HG03280 (cell line): Measurements from ENCODE around the gene COL23A1.

Experiments used
- ATAC-seq: cut with Tn5 transposase; IDR thresholded peaks from one replicate; pipeline ENCODE4 v1.9.1; 2021; ENCODE audit warnings: mild to moderate bottlenecking, moderate library complexity; ENCODE audit not compliant: unreplicated experiment

COL23A1 gene

DNA sequence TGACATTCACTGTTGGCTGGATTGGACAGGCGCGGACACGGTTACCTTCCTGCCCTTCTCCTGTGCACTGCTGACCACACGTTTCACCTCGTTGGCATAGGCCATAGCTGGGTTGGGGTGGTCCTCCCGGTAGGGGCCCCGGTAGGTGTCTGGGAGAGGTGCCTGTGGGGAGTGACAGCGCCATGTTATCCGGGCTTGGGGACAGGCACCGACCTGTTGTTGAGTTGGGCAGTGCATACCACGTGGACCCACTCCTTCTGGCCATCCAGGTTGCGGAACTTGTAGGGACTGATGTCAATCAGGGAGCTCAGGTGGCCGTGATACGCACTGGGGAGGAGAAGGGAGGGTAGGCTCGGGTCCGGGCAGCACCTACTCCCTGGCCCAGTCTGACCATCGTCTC lies 365.8 kb downstream of the COL23A1 start:
- no peak for ATAC-seq

DNA sequence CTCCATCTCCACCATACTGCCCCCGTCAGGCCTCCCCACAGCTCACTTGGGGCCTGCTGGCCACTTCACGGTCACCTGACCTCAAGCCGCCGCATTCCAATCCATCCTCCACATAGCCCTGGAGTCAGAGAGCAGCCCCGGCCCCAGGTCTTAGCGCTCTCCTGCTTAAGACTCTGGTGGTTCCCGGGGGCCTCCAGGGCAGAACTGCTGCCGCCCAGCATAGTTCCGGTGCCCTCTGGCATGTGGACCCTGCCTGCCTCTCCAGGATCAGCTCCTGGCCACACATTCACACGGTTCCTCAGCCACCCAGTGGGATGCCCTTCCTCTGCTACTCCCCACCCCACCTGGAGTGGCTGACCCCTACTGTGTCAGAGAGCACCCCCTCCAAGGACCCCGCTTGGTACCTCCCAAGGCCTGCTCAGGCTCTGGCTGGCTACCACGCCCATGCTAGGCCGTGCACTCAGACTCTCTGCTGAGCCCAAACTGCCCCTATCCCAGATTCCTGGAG lies 366.3 kb downstream of the COL23A1 start:
- ATAC-seq, result no peak

DNA sequence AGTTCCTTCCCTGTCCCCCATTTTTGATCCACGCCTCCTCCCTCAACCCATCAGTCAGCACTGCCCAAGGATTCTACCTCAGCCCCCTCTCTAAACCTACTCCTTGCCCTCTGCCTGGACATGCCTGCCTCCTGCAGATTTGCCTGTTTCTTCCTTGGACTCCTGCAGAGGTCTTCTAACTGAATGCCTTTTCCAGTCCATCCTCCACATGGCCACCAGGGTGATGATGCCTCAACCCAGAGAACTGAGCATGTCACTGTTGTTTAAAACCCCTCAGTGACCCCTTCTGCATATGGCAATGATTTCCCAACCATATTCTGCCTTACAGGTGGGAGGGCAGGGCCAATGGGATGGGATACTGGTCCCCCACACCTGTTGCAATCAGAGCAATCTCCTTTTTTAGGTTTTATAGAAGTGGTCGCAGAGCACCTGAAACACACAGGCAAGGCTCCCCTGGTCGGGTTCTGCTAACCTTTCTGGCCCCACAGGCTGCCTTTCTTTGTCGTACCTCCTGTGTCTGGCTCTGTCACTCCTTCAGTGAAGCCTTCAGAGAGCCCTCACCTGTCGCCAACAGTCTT lies 366.9 kb downstream of the COL23A1 start:
- ATAC-seq, result no peak

DNA sequence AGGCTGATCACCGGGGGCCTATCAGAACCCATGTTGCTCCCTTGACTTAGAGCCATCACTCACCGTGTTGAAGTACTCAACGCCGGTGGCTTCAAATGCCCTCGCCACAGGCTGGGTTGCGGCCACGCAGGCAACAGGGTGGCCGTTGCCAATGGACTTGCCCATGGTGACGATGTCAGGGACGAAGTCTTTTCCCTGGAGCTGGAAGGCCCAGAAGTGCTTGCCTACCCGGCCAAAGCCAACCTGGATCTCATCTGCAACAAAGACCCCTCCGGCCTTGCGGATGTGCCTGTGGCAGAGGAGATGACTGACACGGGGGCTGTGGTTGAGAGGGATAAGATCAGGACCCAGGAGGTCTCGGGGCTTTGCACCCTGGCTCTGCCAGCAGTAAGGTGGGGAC lies 367.9 kb downstream of the COL23A1 start:
- no peak for ATAC-seq

DNA sequence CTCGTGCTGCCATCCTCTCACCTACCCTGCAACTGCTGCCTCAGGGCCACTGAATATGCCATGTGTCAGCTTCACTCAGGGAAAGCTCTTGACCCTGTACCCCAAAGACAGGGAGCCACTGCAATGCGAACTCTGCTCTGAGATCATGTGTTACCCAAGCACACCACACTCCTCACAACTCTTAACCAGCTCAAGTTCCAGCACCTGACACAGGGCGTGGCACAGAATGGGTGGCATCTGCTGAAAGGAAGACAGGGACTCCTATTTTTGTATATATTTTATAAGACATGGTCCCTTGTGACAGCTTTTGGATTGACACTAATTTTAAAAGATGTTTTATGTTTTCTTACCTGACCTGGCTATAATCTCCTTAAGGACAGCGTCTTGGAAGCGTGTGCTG lies 368.3 kb downstream of the COL23A1 start:
- ATAC-seq, result no peak

DNA sequence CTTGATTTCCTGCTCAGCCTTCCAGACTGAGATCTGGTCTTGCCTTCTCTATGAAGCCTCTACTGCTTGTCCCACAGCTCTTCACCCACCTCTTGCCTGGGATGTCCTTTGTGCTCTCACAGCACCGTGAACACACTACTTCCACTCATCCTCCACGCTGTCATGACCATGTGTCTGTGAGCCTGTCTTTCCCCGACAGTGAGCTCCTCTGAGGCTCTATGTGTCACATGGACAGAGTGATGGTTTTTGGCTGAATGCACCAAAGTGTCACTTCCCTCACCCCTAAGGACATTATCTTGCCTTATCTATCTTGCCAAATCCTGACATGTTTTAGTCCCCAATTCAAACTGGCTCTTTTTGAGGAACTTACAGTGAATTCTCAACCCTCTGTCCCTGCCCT lies 368.9 kb downstream of the COL23A1 start:
- no peak for ATAC-seq

DNA sequence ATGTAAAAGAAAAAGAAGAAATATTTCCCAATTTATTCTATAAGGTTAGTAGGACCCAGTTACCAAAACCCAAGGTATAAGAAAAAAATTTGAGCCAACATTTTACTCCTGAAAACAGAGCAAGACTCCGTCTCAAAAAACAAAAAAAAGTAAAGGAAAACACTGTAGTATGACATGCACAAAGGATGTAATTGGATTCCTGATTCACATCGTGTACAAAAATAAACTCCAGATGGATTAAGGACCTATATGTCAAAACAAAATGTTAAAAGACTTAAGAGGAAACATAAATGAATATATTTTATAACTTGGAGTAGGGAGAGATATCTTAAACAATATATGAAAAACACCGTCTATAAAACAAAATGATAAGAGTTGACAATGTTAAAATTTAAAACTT lies 371.4 kb downstream of the COL23A1 start:
- ATAC-seq, result no peak

DNA sequence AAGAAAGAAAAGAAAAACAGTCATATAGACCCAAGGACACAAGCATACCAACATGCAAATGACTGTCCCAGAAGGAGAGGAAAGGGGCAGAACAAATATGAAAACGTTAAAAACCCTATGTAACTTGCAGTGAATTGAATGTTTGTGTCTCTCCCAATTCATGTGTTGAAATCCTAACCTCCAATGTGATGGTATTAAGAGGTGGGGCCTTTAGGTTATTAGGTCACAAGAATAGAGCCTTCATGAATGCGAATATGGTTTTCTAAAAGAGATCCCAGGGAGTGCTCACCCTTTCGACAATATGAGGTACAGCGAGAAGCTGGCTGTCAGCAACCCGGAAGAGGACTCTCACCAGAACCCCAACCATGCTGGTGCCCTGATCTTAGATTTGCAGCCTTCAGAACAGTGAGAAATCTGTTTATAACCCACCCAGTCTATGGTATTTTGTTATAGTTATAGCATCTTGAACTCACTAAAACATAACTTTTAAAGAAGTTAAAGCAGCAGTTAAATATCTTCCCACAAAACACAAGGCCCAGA lies 371.9 kb downstream of the COL23A1 start:
- no peak for ATAC-seq

DNA sequence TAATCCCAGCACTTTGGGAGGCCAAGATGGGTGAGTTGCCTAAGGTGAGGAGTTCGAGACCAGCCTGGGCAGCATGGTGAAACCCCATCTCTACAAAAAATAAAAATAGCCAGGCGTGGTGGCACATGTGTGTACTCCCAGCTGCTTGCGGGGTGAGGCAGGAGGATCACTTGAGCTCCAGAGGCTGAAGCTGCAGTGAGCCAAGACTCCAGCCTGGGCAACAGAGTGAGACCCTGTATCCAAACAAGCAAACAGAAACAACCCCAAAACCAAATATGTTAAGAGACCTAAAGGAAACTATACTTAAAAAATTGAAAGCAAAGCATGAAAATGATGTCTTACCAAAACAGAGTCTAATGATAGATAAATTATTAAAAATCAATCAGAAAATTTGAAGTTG lies 373.4 kb downstream of the COL23A1 start:
- ATAC-seq, result no peak

DNA sequence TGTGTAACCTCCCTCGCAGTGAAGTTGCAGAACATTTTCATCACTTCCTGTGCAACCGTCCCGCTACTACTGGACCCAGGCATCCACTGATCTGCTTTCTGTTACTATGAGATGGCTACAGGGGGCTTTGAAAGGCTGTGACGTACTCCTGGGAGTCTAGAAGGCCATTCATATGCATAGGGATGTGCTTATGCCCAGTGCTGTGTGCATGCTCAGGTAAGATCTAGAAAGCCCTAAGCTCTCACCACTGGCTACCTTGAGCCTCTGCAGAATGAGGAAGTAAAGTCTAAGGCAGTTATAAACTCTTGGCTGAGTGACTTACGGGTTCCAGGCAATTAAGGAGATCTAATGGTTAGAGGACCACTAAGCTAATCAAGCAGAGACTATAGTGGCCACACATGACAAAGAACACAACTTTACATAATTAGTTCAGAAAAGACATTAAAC lies 374.1 kb downstream of the COL23A1 start:
- ATAC-seq, result no peak

DNA sequence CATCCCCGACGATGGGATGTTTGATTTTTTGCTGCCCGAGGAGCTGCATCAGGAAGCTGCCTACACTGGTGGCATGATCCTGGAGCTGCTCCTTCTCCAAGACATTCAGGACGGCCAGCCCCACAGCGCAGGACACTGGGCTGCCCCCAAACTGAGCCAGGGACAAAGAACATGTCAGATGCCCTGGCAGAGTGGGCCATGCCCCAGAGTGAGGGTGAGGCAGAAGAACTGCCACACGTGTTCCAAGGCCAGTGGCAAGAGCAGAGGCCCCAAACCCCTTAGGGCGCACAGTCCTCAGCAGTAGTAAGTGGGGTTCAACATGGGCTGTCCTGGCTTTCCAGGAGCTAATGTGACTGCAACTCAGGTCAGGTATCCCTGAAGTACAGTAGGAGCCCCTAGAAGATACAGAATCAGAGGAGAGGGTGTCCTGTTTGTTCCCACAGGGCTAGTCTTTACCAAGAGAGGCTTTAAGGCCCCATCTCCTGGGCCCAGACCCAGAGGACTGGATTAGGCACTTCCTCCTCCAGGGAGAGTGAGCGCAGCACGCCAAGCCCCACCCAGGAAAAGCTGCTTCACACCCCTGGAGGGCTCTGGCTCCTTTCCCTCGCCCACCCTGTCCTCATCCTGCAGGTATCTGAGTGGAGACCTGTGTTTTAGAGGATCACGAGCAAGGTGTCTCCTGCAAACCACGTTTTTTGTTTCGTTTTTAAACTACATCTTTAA lies 374.8 kb downstream of the COL23A1 start:
- no peak for ATAC-seq

DNA sequence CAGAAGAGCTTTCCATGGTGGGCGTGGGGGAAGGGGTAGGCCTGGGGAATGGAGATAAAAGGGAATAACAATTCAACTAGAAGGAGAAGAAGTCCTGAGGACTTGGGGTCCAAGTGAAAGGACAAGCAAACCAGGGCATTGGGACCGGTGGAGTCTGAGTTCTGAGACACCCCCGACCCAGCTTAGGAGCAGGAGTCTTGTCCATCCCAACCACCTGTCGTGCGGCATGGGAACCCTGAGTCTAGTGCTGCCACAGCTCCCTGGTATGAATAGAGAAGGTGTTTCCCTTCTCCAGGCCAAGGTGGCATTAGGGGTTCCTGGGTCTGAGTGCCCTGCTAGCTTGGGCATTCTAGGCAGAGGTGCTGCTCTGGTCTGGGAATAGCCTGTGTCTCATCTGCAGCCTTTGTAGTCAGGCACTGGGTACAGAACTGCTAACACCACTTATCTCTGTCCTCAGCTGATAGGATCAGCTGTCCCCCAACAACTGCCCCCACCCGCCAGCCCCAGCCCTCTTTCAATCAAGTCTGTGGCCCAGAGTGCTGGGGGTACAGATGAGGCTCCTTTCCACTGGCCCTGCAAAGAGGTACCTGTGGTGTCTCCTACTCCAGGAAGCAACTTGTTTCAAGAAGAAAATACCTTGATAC lies 375.9 kb downstream of the COL23A1 start:
- no peak for ATAC-seq

DNA sequence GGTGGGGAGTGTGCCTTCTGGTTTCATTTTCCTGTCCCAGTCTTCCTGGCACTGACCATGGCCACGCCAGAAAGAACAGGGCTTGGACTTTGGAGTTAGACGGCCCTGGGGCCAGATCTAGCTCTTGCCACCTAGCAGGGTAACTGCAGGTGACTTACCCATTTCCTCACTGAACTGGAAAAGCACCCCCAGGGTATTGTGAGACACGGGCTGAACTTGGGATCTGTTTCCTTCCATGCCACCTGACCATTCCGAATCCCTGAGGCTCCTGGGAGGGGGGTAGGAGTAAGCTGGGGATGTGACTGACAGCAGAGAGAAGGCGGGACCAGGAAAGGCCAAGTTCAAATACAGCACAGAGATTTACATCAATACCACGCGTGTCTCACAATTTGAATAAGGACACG lies 376.4 kb downstream of the COL23A1 start:
- ATAC-seq, result no peak

DNA sequence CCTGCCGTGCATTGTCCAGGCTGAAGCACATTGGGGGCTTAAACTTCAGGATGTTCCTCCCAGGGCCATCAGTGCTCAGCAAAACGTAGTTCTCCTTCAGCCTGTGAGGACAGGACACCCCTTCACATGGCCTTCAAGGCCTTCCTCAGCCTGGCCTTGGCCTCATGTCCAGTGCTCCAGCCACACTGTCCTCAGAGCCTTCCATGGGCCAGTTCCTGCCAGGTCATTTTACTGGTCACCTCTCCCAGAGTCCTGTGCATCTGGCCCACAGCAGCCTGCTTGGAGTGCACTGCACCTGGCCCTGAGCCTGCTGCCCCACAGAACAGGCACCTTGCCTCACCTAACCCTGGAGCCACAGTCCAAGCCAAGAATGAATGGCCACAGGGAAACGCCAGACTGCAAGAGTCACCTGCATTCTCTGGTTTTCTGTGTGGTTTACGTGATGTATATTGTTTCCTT lies 377.2 kb downstream of the COL23A1 start:
- no peak for ATAC-seq

DNA sequence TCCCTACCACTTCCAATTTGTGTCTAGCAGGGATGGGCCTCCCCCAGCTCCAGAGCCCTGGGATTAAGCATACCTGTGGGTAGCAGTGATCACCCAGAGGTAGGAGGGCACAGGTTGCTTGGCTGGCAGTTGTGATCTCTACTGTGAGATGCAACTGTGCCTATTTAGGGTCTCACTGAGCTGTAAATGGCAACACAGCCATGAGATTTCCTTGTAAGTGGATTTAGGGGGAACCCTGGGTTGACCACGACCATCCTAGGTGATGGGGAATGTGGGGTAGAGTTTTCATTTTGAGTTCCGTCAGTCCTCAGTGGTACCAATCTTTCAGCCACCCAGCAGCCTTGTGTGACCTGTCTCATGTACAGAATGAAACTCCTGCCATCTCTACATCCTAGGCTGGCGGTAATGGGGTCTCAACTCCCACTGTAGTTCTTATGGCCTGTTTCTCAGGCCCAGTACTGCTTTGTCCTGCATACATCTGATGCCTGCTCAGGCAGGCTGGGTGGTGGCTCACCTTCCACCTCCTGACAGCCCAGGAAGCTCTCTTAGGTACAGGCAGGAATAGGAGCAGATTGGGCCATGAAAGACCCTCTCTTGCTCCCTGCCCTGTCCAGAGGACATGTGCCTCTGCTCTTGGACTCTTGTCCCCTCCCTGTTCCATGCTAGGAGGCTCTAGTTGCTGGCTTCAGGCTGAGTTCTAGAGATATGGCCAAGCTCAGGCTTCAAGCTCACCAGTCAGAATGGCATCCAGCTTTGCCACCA lies 377.8 kb downstream of the COL23A1 start:
- ATAC-seq, result no peak

DNA sequence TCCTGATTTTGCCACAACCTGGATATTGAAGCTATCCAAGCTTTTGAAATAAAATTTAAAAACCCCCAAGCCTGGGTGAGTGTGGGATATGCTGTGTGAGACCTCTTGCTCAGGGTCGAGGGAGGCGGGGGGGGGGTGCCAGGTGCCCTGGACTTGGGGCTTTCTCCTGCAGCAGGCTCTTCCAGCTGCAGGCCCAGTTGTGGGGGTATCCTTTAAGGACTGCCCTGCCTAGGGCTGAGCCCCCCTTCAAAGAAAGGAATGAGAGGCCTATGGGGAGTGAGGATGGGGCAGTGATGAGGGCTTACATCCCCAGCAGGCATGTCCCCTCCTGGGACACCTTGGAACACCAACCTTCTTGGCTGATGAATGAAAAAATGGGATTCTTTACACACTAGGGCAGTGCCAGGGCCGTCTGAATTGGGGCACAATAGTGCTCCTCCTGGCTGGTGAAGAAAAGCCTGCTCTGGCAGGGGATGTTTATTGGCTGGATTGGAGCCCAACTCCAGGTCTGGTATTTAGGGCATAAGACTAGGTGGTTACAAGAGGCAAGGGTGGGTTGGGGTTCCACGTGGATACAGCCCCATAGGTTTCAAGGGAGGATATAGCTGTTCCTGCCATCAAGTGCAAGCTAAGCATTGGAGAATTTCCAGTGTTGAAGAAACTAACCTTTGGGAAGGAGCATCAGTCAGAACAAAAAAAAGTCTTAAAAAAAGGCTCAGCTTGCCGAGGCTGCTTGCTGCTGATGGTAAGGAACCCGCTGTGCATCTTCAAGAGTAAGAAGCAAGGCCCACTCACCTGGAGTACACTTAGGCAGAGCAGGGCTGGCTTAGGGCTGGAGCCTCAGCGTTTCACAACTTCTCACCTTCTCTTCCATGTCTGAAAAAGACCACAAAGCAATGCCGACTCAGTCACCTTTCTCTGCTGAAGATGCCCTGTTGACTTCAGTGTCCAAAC lies 378.8 kb downstream of the COL23A1 start:
- no peak for ATAC-seq

DNA sequence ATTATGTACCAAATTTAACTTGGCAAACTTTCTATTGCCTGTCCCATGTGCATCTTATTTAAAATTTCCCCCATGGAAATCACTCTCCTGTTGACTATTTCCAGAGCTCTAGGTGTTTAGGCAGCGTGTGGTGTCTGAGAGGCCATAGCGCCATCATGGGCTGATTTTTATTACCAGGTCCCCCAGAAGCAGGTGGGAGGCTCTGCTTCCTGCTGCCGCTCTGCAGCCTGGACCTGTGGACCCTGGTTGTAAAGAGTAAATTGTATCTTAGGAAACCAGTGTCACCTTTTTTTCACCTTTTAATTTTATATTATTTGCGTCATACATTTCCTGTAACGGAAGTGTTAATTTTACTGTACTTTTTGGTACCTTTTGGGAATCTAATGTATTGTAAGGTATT lies 379.5 kb downstream of the COL23A1 start:
- ATAC-seq, result no peak

DNA sequence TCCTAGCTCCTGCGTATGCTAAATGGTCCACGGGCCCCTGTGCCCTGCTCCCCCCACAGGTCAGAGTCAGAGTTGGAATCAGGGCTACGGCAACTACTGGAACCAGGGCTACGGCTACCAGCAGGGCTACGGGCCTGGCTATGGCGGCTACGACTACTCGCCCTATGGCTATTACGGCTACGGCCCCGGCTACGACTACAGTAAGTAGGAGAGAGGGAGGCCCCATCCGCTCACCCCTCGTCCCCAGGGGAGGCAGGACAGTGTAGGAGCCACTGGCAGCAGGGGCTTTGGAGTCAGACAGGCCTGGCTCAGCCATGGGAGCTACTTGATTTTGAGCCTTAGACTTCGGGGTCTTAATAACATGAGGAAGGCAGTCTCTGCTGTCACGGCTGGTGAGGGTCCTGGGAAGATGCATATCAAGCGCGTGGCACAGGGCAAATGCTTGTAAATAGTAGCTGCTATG lies 380.1 kb downstream of the COL23A1 start:
- ATAC-seq, result no peak

DNA sequence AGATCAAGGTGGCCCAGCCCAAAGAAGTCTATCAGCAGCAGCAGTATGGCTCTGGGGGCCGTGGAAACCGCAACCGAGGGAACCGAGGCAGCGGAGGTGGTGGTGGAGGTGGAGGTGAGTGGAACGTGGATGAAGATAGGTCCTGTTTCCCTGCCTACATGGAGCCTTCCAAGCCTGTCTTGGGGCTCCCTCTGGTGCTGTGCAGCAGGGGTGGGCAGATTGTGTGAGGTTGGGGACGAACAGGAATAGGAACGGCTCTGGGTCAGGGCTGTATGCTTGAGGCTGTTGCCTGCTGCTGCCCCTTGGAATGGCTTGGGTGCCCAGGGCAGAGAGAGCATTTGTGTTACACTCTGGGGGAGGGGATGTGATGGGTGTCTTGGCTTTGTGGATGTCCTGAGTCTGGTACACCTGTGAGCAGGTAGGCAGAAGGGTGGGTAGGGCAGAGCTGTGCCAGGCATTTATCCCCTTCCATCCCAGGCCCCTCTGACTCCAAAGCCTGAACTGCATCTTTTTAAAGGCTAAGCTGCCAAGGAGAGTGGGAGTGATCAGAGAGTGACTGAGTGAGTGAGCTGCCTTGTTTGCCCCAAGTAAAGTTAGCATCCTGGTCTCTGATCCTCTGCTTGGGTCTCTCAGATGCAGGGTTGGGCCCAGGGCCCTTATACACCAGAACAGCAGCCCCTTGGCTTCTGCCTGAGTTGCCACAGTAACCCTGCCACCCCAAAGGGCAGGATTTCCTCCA lies 380.7 kb downstream of the COL23A1 start:
- no peak for ATAC-seq
